HEK293 (cell line): ENCODE data around the gene DENND1A.
A peak's percentile ranks its signal among the peaks of the same experiment; 100 is the strongest.

Experiments
- GFI1B ChIP-seq: fragments of 450-650 bp; formaldehyde crosslinking; IDR thresholded peaks from 2 replicates; pipeline ENCODE4 v1.5.1; 2016; ENCODE audit warnings: missing biosample characterization, missing genetic modification characterization
- GLI2 ChIP-seq: fragments of 450-650 bp; formaldehyde crosslinking; IDR thresholded peaks from 2 replicates; pipeline ENCODE4; 2017; ENCODE audit warnings: missing biosample characterization, missing genetic modification characterization, low read depth, borderline replicate concordance
- SP7 ChIP-seq: fragments of 450-650 bp; formaldehyde crosslinking; IDR thresholded peaks from 2 replicates; pipeline ENCODE4 v1.5.1; 2016; ENCODE audit warnings: missing biosample characterization, missing genetic modification characterization
- TCF7L2 ChIP-seq: IDR thresholded peaks from 2 replicates; pipeline ENCODE4 v1.6.1; 2011; ENCODE audit warnings: low read depth, mild to moderate bottlenecking, inconsistent platforms, low read length, moderate library complexity, borderline replicate concordance
- ZBTB20 ChIP-seq: fragments of 450-650 bp; formaldehyde crosslinking; IDR thresholded peaks from 2 replicates; pipeline ENCODE4 v1.5.1; 2016; ENCODE audit warnings: missing biosample characterization, missing genetic modification characterization
- ZBTB21 ChIP-seq: fragments of 450-650 bp; formaldehyde crosslinking; IDR thresholded peaks from 2 replicates; pipeline ENCODE4 v1.5.1; 2017; ENCODE audit warnings: missing biosample characterization, missing genetic modification characterization
- ZFP37 ChIP-seq: fragments of 450-650 bp; formaldehyde crosslinking; IDR thresholded peaks from 2 replicates; pipeline ENCODE4 v1.5.1; 2016; ENCODE audit warnings: missing biosample characterization, missing genetic modification characterization
- ZNF169 ChIP-seq: fragments of 450-650 bp; formaldehyde crosslinking; IDR thresholded peaks from 2 replicates; pipeline ENCODE4 v1.5.1; 2016; ENCODE audit warnings: missing biosample characterization, missing genetic modification characterization
- ZNF239 ChIP-seq: fragments of 450-650 bp; formaldehyde crosslinking; IDR thresholded peaks from 2 replicates; pipeline ENCODE4 v1.5.1; 2016; ENCODE audit warnings: missing biosample characterization, missing genetic modification characterization
- ZNF423 ChIP-seq: fragments of 450-650 bp; formaldehyde crosslinking; IDR thresholded peaks from 2 replicates; pipeline ENCODE4 v1.5.1; 2016; ENCODE audit warnings: missing biosample characterization, missing genetic modification characterization
- ZNF544 ChIP-seq: fragments of 450-650 bp; formaldehyde crosslinking; IDR thresholded peaks from 2 replicates; pipeline ENCODE4 v1.5.0; 2017; ENCODE audit warnings: missing biosample characterization, missing genetic modification characterization
- ZNF561 ChIP-seq: fragments of 450-650 bp; IDR thresholded peaks from 2 replicates; pipeline ENCODE4 v1.5.1; 2018; ENCODE audit warnings: missing biosample characterization, missing genetic modification characterization, borderline replicate concordance
- ZNF660 ChIP-seq: fragments of 450-650 bp; IDR thresholded peaks from 2 replicates; pipeline ENCODE4 v1.5.1; 2018; ENCODE audit warnings: missing biosample characterization, mild to moderate bottlenecking, missing genetic modification characterization
- ZNF777 ChIP-seq: fragments of 450-650 bp; formaldehyde crosslinking; IDR thresholded peaks from 2 replicates; pipeline ENCODE4 v1.5.1; 2017; ENCODE audit warnings: missing biosample characterization, missing genetic modification characterization, borderline replicate concordance
- ZSCAN16 ChIP-seq: fragments of 450-650 bp; formaldehyde crosslinking; IDR thresholded peaks from 2 replicates; pipeline ENCODE4 v1.5.1; 2016; ENCODE audit warnings: missing biosample characterization, missing genetic modification characterization
- TF ChIP-seq, protein P1 (sequence below): fragments of 450-650 bp; formaldehyde crosslinking; conservative IDR thresholded peaks from 2 replicates; pipeline ENCODE4 v1.5.1; 2016; ENCODE audit warnings: low read depth, missing biosample characterization, missing genetic modification characterization
- TF ChIP-seq, protein P2 (sequence below): fragments of 450-650 bp; formaldehyde crosslinking; IDR thresholded peaks from 2 replicates; pipeline ENCODE4 v1.5.1; 2017; ENCODE audit warnings: missing biosample characterization, missing genetic modification characterization
- TF ChIP-seq, protein P3 (sequence below): fragments of 450-650 bp; formaldehyde crosslinking; IDR thresholded peaks from 2 replicates; pipeline ENCODE4 v1.5.1; 2016; ENCODE audit warnings: missing biosample characterization, missing genetic modification characterization
- TF ChIP-seq, protein P4 (sequence below): fragments of 450-650 bp; formaldehyde crosslinking; IDR thresholded peaks from 2 replicates; pipeline ENCODE4 v1.5.1; 2016; ENCODE audit warnings: missing biosample characterization, missing genetic modification characterization, borderline replicate concordance
- TF ChIP-seq, protein P5 (sequence below): fragments of 450-650 bp; formaldehyde crosslinking; IDR thresholded peaks from 2 replicates; pipeline ENCODE4 v1.5.1; 2016; ENCODE audit warnings: missing biosample characterization, missing genetic modification characterization

DENND1A gene

DNA sequence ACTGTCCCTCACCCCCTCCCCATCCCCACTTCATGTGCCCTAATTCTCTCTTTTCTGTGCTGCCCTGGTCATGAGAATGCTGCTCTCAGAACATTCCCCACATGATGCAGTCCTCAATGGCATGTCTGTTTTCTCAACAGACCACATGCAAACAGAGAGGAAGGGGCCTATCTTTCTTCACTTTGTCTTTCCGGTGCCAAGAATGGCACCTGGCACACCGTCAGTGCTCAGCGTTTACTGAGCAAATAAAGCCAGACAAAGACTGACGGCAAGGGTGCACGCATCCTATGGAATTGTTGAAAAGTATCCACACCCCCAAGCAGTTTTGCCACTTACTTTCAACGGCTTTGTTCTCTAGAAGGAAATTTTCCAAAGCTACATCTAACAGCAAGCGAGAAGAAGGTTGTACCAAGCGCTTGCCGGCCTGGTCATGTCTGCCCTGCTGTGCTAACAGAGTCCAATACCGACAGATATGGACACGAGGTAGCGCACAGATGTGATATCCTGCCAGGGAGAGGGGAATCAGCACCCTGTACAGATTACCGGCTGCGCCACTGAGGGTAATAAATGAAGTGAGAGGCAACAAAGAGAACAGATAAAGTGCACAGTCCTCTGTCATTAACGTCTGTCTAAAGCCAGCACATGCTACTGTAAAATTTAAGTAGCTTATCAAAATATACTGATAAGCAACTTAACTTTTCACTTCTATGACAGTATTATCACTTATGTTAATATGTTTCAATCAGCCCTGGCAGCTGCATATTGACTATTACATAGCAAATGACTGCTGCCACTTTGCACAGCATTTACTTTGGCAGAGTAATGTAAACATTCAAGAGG lies 251.7 kb downstream of the DENND1A start (continued):
- TF ChIP-seq, protein P1, sequence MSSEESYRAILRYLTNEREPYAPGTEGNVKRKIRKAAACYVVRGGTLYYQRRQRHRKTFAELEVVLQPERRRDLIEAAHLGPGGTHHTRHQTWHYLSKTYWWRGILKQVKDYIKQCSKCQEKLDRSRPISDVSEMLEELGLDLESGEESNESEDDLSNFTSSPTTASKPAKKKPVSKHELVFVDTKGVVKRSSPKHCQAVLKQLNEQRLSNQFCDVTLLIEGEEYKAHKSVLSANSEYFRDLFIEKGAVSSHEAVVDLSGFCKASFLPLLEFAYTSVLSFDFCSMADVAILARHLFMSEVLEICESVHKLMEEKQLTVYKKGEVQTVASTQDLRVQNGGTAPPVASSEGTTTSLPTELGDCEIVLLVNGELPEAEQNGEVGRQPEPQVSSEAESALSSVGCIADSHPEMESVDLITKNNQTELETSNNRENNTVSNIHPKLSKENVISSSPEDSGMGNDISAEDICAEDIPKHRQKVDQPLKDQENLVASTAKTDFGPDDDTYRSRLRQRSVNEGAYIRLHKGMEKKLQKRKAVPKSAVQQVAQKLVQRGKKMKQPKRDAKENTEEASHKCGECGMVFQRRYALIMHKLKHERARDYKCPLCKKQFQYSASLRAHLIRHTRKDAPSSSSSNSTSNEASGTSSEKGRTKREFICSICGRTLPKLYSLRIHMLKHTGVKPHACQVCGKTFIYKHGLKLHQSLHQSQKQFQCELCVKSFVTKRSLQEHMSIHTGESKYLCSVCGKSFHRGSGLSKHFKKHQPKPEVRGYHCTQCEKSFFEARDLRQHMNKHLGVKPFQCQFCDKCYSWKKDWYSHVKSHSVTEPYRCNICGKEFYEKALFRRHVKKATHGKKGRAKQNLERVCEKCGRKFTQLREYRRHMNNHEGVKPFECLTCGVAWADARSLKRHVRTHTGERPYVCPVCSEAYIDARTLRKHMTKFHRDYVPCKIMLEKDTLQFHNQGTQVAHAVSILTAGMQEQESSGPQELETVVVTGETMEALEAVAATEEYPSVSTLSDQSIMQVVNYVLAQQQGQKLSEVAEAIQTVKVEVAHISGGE (tag by site-specific recombination): peak; percentile 21; the same call in 1 of the 2 replicates
- TF ChIP-seq ZNF777 (tag by site-specific recombination) (no peak), ZNF169 (tag by site-specific recombination) (no peak), ZNF423 (tag by site-specific recombination) (peak; percentile 24; the same call in 1 of the 2 replicates), ZNF544 (tag by site-specific recombination) (no peak), ZBTB20 (tag by site-specific recombination) (peak; percentile 99), ZNF561 (peak; percentile 72; the same call in 1 of the 2 replicates), GFI1B (tag by site-specific recombination) (peak; percentile 96; the same call in 1 of the 2 replicates), SP7 (tag by site-specific recombination) (peak; percentile 93), ZSCAN16 (tag by site-specific recombination) (0 out of 2 replicates have a peak, but pooled peaks have one; percentile 18), ZFP37 (no peak), ZNF239 (tag by site-specific recombination) (no peak), GLI2 (peak; percentile 97), ZBTB21 (peak; percentile 41; the same call in 1 of the 2 replicates), TCF7L2 (peak; percentile 98), ZNF660 (tag by site-specific recombination) (0 out of 2 replicates have a peak, but pooled peaks have one; percentile 44)
- TF ChIP-seq, protein P2, sequence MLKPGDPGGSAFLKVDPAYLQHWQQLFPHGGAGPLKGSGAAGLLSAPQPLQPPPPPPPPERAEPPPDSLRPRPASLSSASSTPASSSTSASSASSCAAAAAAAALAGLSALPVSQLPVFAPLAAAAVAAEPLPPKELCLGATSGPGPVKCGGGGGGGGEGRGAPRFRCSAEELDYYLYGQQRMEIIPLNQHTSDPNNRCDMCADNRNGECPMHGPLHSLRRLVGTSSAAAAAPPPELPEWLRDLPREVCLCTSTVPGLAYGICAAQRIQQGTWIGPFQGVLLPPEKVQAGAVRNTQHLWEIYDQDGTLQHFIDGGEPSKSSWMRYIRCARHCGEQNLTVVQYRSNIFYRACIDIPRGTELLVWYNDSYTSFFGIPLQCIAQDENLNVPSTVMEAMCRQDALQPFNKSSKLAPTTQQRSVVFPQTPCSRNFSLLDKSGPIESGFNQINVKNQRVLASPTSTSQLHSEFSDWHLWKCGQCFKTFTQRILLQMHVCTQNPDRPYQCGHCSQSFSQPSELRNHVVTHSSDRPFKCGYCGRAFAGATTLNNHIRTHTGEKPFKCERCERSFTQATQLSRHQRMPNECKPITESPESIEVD: peak; percentile 99
- TF ChIP-seq, protein P3, sequence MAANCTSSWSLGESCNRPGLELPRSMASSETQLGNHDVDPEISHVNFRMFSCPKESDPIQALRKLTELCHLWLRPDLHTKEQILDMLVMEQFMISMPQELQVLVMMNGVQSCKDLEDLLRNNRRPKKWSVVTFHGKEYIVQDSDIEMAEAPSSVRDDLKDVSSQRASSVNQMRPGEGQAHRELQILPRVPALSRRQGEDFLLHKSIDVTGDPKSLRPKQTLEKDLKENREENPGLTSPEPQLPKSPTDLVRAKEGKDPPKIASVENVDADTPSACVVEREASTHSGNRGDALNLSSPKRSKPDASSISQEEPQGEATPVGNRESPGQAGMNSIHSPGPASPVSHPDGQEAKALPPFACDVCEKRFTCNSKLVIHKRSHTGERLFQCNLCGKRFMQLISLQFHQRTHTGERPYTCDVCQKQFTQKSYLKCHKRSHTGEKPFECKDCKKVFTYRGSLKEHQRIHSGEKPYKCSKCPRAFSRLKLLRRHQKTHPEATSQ (tag by site-specific recombination): no peak
- TF ChIP-seq, protein P4, sequence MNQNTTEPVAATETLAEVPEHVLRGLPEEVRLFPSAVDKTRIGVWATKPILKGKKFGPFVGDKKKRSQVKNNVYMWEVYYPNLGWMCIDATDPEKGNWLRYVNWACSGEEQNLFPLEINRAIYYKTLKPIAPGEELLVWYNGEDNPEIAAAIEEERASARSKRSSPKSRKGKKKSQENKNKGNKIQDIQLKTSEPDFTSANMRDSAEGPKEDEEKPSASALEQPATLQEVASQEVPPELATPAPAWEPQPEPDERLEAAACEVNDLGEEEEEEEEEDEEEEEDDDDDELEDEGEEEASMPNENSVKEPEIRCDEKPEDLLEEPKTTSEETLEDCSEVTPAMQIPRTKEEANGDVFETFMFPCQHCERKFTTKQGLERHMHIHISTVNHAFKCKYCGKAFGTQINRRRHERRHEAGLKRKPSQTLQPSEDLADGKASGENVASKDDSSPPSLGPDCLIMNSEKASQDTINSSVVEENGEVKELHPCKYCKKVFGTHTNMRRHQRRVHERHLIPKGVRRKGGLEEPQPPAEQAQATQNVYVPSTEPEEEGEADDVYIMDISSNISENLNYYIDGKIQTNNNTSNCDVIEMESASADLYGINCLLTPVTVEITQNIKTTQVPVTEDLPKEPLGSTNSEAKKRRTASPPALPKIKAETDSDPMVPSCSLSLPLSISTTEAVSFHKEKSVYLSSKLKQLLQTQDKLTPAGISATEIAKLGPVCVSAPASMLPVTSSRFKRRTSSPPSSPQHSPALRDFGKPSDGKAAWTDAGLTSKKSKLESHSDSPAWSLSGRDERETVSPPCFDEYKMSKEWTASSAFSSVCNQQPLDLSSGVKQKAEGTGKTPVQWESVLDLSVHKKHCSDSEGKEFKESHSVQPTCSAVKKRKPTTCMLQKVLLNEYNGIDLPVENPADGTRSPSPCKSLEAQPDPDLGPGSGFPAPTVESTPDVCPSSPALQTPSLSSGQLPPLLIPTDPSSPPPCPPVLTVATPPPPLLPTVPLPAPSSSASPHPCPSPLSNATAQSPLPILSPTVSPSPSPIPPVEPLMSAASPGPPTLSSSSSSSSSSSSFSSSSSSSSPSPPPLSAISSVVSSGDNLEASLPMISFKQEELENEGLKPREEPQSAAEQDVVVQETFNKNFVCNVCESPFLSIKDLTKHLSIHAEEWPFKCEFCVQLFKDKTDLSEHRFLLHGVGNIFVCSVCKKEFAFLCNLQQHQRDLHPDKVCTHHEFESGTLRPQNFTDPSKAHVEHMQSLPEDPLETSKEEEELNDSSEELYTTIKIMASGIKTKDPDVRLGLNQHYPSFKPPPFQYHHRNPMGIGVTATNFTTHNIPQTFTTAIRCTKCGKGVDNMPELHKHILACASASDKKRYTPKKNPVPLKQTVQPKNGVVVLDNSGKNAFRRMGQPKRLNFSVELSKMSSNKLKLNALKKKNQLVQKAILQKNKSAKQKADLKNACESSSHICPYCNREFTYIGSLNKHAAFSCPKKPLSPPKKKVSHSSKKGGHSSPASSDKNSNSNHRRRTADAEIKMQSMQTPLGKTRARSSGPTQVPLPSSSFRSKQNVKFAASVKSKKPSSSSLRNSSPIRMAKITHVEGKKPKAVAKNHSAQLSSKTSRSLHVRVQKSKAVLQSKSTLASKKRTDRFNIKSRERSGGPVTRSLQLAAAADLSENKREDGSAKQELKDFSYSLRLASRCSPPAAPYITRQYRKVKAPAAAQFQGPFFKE (tag by site-specific recombination): no peak
- TF ChIP-seq, protein P5, sequence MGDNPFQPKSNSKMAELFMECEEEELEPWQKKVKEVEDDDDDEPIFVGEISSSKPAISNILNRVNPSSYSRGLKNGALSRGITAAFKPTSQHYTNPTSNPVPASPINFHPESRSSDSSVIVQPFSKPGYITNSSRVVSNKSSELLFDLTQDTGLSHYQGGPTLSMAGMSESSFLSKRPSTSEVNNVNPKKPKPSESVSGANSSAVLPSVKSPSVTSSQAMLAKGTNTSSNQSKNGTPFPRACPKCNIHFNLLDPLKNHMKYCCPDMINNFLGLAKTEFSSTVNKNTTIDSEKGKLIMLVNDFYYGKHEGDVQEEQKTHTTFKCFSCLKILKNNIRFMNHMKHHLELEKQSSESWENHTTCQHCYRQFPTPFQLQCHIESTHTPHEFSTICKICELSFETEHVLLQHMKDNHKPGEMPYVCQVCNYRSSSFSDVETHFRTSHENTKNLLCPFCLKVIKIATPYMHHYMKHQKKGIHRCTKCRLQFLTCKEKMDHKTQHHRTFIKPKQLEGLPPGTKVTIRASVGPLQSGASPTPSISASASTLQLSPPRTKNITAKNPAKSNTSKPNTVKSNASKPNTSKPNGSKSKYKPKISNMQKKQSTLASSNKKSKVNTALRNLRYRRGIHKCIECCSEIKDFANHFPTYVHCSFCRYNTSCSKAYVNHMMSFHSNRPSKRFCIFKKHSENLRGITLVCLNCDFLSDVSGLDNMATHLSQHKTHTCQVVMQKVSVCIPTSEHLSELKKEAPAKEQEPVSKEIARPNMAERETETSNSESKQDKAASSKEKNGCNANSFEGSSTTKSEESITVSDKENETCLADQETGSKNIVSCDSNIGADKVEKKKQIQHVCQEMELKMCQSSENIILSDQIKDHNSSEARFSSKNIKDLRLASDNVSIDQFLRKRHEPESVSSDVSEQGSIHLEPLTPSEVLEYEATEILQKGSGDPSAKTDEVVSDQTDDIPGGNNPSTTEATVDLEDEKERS: no peak
